Stimulated activated CD4-positive, alpha-beta T cell treated with anti-CD3 and anti-CD28 coated beads, TNF-alpha, amount 100 ng/mL, for 1 hour (primary cell): Measurements from ENCODE around the gene TDRD7.
A peak's percentile ranks its signal among the peaks of the same experiment; 100 is the strongest.

Experiments
- DNase-seq, 3 donors: peaks; one replicate each; pipeline ENCODE4 v3.0.0-alpha.2; 2020; ENCODE audit warnings: low read depth in 3 of 3, low spot score in 1 of 3

TDRD7 gene

GRCh38 chr9:97411789-97412625 lies at the start of gene TDRD7:
Gene TDRD7 (plus strand): TSS chr9:97412096. CDS start chr9:97428466, 16,370 bp downstream.
- peak; percentile 82 to 93 (median 93) for DNase-seq

GRCh38 chr9:97362777-97363545 lies 48.9 kb upstream of the TDRD7 start:
- no peak for DNase-seq

GRCh38 chr9:97363661-97364299 lies 48.1 kb upstream of the TDRD7 start:
- DNase-seq, result no peak

- DNase-seq, result no peak
Measured at GRCh38 chr9:97364769-97365490, 47.0 kb upstream of the TDRD7 start.

- no peak for DNase-seq
Measured at GRCh38 chr9:97365634-97366033, 46.3 kb upstream of the TDRD7 start.

- DNase-seq, result no peak
Measured at GRCh38 chr9:97366476-97366875, 45.4 kb upstream of the TDRD7 start.

GRCh38 chr9:97366889-97367288 lies 45.0 kb upstream of the TDRD7 start:
- no peak for DNase-seq

- no peak for DNase-seq
Measured at GRCh38 chr9:97367729-97368128, 44.2 kb upstream of the TDRD7 start.

GRCh38 chr9:97368964-97369363 lies 42.9 kb upstream of the TDRD7 start:
- no peak for DNase-seq

GRCh38 chr9:97372580-97372979 lies 39.3 kb upstream of the TDRD7 start:
- DNase-seq, result no peak

- no peak for DNase-seq
Measured at GRCh38 chr9:97373331-97373730, 38.6 kb upstream of the TDRD7 start.

GRCh38 chr9:97374811-97375210 lies 37.1 kb upstream of the TDRD7 start:
- DNase-seq, result no peak

- DNase-seq, result no peak
Measured at GRCh38 chr9:97376902-97377301, 35.0 kb upstream of the TDRD7 start.

- DNase-seq, result no peak
Measured at GRCh38 chr9:97382099-97382718, 29.7 kb upstream of the TDRD7 start.

GRCh38 chr9:97384406-97385262 lies 27.3 kb upstream of the TDRD7 start:
- no peak for DNase-seq

- no peak for DNase-seq
Measured at GRCh38 chr9:97385626-97386264, 26.2 kb upstream of the TDRD7 start.

GRCh38 chr9:97386265-97386633 lies 25.6 kb upstream of the TDRD7 start:
- no peak for DNase-seq

GRCh38 chr9:97386733-97387503 lies 25.0 kb upstream of the TDRD7 start:
- DNase-seq, result peak in 2 of 3 donors; percentile 20 to 74

GRCh38 chr9:97387504-97387886 lies 24.4 kb upstream of the TDRD7 start:
- DNase-seq, result no peak
